Gastrocnemius medialis (tissue), 4 donors: ENCODE results near the gene ZFAND4.

Experiments
- POLR2A ChIP-seq, 2 donors: fragments of 450-650 bp; IDR thresholded peaks; one replicate each; pipeline ENCODE4 v1.6.1; 2017; ENCODE audit warnings: antibody characterized with exemption in 2 of 2, mild to moderate bottlenecking in 2 of 2, moderate library complexity in 2 of 2
- TF ChIP-seq, protein P1 (sequence below), 5 experiments: fragments of 450-650 bp in 3 of 5; fragments of 200-600 bp in 2 of 5; sonication (generic) in 2 of 5; IDR thresholded peaks in 4 of 5; conservative IDR thresholded peaks in 1 of 5; 1 replicate in 4 of 5; 2 replicates in 1 of 5; pipeline ENCODE4 v1.5.1; 2016 to 2019; ENCODE audit warnings: antibody characterized with exemption in 5 of 5, mild to moderate bottlenecking in 3 of 5, moderate library complexity in 3 of 5

GRCh38 chr10:45652511-45652910 is 20.1 kb downstream of the ZFAND4 start:
- no peak for TF ChIP-seq POLR2A (IDR thresholded peaks at IDR 0.05)
- TF ChIP-seq, protein P1, sequence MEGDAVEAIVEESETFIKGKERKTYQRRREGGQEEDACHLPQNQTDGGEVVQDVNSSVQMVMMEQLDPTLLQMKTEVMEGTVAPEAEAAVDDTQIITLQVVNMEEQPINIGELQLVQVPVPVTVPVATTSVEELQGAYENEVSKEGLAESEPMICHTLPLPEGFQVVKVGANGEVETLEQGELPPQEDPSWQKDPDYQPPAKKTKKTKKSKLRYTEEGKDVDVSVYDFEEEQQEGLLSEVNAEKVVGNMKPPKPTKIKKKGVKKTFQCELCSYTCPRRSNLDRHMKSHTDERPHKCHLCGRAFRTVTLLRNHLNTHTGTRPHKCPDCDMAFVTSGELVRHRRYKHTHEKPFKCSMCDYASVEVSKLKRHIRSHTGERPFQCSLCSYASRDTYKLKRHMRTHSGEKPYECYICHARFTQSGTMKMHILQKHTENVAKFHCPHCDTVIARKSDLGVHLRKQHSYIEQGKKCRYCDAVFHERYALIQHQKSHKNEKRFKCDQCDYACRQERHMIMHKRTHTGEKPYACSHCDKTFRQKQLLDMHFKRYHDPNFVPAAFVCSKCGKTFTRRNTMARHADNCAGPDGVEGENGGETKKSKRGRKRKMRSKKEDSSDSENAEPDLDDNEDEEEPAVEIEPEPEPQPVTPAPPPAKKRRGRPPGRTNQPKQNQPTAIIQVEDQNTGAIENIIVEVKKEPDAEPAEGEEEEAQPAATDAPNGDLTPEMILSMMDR (IDR thresholded peaks at IDR 0.05 in 4 of 5, conservative IDR thresholded peaks at IDR 0.05 in 1 of 5), result no peak
